ENCODE results near the gene MYPOP. TPM values are rescaled to one million over a fixed set of nuclear protein-coding genes. Genes with fewer than 3 reads are reported as not detected.

The MYPOP gene
- total and polyA plus RNA-seq, 2 of the 13 experiments (the other 11 are each of a cell fraction or from before 2014, with no cell fraction given): 2.3 to 2.7 TPM

DNA sequence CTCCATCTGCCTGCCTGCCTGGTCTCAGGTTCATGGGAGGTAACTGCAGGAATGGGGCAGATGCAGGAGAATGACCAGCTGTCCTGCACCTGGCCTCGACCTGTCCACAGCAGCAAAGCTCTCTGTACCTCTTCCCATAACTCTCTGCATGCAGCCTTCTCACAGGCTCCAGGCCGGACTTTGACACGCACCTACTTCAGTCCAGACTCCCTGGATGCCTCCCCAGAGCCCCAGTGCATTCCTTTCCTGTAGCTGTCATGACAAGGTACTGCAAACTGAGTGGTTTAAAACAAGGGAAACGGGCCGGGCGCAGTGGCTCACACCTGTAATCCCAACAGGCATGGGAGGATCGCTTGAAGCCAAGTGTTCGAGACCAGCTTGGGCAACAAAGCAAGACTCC is 8.9 kb upstream of the MYPOP start:
- ATAC-seq (peak; percentile 89), DNase-seq (ENCODE audit: low spot score) (peak; percentile 71), FAIRE-seq (peak; percentile 75)
- Histone ChIP-seq H3K4me3 (replicated peaks in 1 of 3; ENCODE audit: insufficient read depth in 1 of 3, low read depth in 2 of 3, low read length in 3 of 3) (no peak overlapping the region), H3K27ac (ENCODE audit: extremely low read length, insufficient read depth, low read length) (no peak overlapping the region), H4K20me1 (ENCODE audit: insufficient read depth, low read length) (no peaks in the 10 kb centered on the region), H3K9ac (ENCODE audit: insufficient read depth, low read depth, low read length) (no peak overlapping the region), H3K4me2 (ENCODE audit: low read depth, low read length) (peak overlapping the region; percentile 53), H3K27me3 (ENCODE audit: control insufficient read depth in 1 of 2, insufficient read depth in 2 of 2, low read length in 2 of 2) (no peaks in the 10 kb centered on the region; a peak in 1 of 5 replicates), H3K9me3 (ENCODE audit: low read length) (no peaks in the 10 kb centered on the region), H3K79me2 (ENCODE audit: insufficient read depth, low read length) (no peaks in the 10 kb centered on the region), H3K4me1 (ENCODE audit: insufficient read depth, low read length) (peaks cover 37% of the 10 kb centered on the region), H2AFZ (ENCODE audit: low read length) (no peak overlapping the region), H3K36me3 (replicated peaks in 1 of 2; ENCODE audit: control insufficient read depth in 1 of 2, insufficient read depth in 2 of 2, low read length in 2 of 2) (no peaks in the 10 kb centered on the region)
- 7% methylated on average over 7 of the region's 8 CpGs for WGBS (ENCODE audit: low lambda C conversion rate)
- in situ Hi-C loops (cut with HindIII; ENCODE audit: extremely low pct_ligation_motif_present, low pct_unique_long_range_greater_than_20kb): loop anchor here (10.0 kb wide), 1 partner anchor 94 kb away; no protein-coding TSS in a partner anchor
- no TSS peak for BruUV-seq (replicated peaks)
- CTCF ChIA-PET (ENCODE audit: low intra/inter-chr PET ratio, low total read pairs): no interaction called here
- intact Hi-C loops (cut with micrococcal nuclease; ENCODE audit: unreplicated experiment): no loop called here
- POLR2A ChIA-PET: interaction anchor here (1.1 to 1.4 kb wide), 2 partner anchors 8 to 16 kb away, joined by 6 to 7 read pairs; partner anchors contain the start of gene MYPOP
- TF ChIP-seq, protein P1, sequence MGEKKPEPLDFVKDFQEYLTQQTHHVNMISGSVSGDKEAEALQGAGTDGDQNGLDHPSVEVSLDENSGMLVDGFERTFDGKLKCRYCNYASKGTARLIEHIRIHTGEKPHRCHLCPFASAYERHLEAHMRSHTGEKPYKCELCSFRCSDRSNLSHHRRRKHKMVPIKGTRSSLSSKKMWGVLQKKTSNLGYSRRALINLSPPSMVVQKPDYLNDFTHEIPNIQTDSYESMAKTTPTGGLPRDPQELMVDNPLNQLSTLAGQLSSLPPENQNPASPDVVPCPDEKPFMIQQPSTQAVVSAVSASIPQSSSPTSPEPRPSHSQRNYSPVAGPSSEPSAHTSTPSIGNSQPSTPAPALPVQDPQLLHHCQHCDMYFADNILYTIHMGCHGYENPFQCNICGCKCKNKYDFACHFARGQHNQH (CRISPR knock-in tag; IDR thresholded peaks at IDR 0.05): no peak
- no peak for TF ChIP-seq RARA (CRISPR knock-in tag; IDR thresholded peaks at IDR 0.05)
- TF ChIP-seq, protein P2, sequence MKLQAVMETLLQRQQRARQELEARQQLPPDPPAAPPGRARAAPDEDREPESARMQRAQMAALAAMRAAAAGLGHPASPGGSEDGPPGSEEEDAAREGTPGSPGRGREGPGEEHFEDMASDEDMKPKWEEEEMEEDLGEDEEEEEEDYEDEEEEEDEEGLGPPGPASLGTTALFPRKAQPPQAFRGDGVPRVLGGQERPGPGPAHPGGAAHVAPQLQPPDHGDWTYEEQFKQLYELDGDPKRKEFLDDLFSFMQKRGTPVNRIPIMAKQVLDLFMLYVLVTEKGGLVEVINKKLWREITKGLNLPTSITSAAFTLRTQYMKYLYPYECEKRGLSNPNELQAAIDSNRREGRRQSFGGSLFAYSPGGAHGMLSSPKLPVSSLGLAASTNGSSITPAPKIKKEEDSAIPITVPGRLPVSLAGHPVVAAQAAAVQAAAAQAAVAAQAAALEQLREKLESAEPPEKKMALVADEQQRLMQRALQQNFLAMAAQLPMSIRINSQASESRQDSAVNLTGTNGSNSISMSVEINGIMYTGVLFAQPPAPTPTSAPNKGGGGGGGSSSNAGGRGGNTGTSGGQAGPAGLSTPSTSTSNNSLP (IDR thresholded peaks at IDR 0.05; ENCODE audit: low read depth, low read length): no peak
- TF ChIP-seq ARHGAP35 (CRISPR knock-in tag; IDR thresholded peaks at IDR 0.05; ENCODE audit: borderline replicate concordance): no peak
- no peak for TF ChIP-seq MAF1 (CRISPR knock-in tag; IDR thresholded peaks at IDR 0.05; ENCODE audit: borderline replicate concordance)
- TF ChIP-seq, protein P3, sequence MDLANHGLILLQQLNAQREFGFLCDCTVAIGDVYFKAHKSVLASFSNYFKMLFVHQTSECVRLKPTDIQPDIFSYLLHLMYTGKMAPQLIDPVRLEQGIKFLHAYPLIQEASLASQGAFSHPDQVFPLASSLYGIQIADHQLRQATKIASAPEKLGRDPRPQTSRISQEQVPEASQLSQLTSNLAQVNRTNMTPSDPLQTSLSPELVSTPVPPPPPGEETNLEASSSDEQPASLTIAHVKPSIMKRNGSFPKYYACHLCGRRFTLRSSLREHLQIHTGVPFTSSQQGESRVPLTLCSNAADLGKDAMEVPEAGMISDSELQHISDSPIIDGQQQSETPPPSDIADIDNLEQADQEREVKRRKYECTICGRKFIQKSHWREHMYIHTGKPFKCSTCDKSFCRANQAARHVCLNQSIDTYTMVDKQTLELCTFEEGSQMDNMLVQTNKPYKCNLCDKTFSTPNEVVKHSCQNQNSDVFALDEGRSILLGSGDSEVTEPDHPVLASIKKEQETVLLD (CRISPR knock-in tag; IDR thresholded peaks at IDR 0.05; ENCODE audit: low read depth): no peak
- no peak for TF ChIP-seq CHD2 (IDR thresholded peaks at IDR 0.05; ENCODE audit: low read depth, low read length)
- no peak for TF ChIP-seq NFKBIZ (CRISPR knock-in tag; IDR thresholded peaks at IDR 0.05)
- TF ChIP-seq, protein P4, sequence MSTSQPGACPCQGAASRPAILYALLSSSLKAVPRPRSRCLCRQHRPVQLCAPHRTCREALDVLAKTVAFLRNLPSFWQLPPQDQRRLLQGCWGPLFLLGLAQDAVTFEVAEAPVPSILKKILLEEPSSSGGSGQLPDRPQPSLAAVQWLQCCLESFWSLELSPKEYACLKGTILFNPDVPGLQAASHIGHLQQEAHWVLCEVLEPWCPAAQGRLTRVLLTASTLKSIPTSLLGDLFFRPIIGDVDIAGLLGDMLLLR (CRISPR knock-in tag; IDR thresholded peaks at IDR 0.05): 0 out of 2 replicates have a peak, but pooled peaks have one; percentile 36
- TF ChIP-seq NR1H2 (CRISPR knock-in tag; IDR thresholded peaks at IDR 0.05; ENCODE audit: borderline replicate concordance, low read depth): no peak
- TF ChIP-seq FOXA3 (CRISPR knock-in tag; IDR thresholded peaks at IDR 0.05): no peak
- no peak for TF ChIP-seq ZNF652 (CRISPR knock-in tag; IDR thresholded peaks at IDR 0.05; ENCODE audit: borderline replicate concordance, low read depth)
- TF ChIP-seq, protein P5, sequence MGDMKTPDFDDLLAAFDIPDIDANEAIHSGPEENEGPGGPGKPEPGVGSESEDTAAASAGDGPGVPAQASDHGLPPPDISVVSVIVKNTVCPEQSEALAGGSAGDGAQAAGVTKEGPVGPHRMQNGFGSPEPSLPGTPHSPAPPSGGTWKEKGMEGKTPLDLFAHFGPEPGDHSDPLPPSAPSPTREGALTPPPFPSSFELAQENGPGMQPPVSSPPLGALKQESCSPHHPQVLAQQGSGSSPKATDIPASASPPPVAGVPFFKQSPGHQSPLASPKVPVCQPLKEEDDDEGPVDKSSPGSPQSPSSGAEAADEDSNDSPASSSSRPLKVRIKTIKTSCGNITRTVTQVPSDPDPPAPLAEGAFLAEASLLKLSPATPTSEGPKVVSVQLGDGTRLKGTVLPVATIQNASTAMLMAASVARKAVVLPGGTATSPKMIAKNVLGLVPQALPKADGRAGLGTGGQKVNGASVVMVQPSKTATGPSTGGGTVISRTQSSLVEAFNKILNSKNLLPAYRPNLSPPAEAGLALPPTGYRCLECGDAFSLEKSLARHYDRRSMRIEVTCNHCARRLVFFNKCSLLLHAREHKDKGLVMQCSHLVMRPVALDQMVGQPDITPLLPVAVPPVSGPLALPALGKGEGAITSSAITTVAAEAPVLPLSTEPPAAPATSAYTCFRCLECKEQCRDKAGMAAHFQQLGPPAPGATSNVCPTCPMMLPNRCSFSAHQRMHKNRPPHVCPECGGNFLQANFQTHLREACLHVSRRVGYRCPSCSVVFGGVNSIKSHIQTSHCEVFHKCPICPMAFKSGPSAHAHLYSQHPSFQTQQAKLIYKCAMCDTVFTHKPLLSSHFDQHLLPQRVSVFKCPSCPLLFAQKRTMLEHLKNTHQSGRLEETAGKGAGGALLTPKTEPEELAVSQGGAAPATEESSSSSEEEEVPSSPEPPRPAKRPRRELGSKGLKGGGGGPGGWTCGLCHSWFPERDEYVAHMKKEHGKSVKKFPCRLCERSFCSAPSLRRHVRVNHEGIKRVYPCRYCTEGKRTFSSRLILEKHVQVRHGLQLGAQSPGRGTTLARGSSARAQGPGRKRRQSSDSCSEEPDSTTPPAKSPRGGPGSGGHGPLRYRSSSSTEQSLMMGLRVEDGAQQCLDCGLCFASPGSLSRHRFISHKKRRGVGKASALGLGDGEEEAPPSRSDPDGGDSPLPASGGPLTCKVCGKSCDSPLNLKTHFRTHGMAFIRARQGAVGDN (CRISPR knock-in tag; IDR thresholded peaks at IDR 0.05): peak; percentile 56; the same call in 1 of the 2 replicates
- peak; percentile 54; the same call in 1 of the 2 replicates for TF ChIP-seq HDAC1 (CRISPR knock-in tag; IDR thresholded peaks at IDR 0.05)
